Tibial nerve (tissue), 3 donors: ENCODE data around the gene PLEKHM2.

Experiments used
- POLR2A ChIP-seq, 2 donors: fragments of 450-650 bp; IDR thresholded peaks; one replicate each; pipeline ENCODE4 v1.6.1; 2017; ENCODE audit warnings: antibody characterized with exemption in 2 of 2, mild to moderate bottlenecking in 2 of 2, moderate library complexity in 2 of 2
- TF ChIP-seq, protein P1 (sequence below), 5 experiments: fragments of 200-600 bp in 3 of 5; fragments of 450-650 bp in 2 of 5; sonication (generic) in 3 of 5; IDR thresholded peaks; one replicate each; pipeline ENCODE4 v1.5.1; 2016 to 2019; ENCODE audit warnings: antibody characterized with exemption in 5 of 5, mild to moderate bottlenecking in 3 of 5, moderate library complexity in 2 of 5

DNA sequence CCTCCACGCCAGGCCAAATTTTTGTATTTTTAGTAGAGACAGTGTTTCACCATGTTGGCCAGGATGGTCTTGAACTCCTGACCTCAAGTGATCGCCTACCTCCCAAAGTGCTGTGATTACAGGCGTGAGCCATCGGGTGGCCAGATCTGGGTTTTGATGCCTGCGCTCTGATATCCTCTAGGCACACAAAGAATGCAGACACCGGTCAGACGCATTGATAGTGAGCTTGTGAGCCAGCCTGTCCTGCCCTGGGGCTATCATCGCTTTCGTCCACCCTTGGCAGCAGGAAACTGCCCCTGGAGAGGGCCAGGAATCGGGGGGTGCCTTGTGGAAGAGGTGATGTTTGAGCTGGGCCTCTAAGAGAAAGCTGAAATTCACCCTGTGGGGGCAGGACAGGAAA, 78.4 kb downstream of the PLEKHM2 start:
- TF ChIP-seq, protein P1, sequence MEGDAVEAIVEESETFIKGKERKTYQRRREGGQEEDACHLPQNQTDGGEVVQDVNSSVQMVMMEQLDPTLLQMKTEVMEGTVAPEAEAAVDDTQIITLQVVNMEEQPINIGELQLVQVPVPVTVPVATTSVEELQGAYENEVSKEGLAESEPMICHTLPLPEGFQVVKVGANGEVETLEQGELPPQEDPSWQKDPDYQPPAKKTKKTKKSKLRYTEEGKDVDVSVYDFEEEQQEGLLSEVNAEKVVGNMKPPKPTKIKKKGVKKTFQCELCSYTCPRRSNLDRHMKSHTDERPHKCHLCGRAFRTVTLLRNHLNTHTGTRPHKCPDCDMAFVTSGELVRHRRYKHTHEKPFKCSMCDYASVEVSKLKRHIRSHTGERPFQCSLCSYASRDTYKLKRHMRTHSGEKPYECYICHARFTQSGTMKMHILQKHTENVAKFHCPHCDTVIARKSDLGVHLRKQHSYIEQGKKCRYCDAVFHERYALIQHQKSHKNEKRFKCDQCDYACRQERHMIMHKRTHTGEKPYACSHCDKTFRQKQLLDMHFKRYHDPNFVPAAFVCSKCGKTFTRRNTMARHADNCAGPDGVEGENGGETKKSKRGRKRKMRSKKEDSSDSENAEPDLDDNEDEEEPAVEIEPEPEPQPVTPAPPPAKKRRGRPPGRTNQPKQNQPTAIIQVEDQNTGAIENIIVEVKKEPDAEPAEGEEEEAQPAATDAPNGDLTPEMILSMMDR (IDR thresholded peaks at IDR 0.05) = no peak
- TF ChIP-seq POLR2A (IDR thresholded peaks at IDR 0.05) = no peak
